Measurements from ENCODE around the gene LIMK1.
A peak's percentile ranks its signal among the peaks of the same experiment; 100 is the strongest.
"Not testable (repeated sequence)": the region's sequence is repeated elsewhere in the genome, so short reads cannot be mapped to it uniquely, and the experiment has no call there.

LIMK1 gene

DNA sequence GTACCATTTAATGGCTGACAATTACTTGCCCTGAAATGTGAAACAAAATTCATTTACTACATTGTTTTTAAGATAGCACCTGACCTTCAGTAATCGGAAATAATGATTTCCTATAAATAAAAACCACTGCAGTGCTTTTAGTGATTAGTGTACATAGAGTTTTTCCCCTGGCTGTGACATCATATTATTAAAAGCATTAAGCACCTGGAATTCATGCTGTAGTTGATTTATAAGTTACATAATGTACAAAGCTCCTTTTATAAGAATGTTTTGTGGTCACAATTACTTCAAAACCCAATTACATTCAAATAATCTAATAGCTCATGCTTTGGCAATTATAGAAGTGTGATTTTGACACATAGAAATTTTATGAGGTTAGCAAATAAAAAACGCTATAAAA is 46.3 kb downstream of the LIMK1 start:
- DNase-seq = no peak

DNA sequence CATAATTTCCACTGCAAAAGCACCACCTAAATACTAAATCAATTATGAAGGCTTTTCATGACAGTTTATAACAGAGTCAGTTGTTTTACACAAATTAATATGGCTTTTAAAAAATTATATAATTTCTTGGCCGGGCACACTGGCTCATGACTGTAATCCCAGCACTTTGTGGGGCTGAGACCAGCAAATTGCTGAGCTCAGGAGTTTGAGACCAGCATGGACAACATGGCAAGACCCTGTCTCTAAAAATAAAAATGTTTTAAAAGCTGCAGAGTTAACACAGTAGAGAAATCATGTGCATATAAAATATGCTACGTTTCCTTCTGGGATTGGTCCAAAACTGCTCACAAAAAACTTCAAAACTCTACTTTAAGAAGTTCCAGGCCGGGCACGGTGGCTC is 46.9 kb downstream of the LIMK1 start:
- DNase-seq = no peak

DNA sequence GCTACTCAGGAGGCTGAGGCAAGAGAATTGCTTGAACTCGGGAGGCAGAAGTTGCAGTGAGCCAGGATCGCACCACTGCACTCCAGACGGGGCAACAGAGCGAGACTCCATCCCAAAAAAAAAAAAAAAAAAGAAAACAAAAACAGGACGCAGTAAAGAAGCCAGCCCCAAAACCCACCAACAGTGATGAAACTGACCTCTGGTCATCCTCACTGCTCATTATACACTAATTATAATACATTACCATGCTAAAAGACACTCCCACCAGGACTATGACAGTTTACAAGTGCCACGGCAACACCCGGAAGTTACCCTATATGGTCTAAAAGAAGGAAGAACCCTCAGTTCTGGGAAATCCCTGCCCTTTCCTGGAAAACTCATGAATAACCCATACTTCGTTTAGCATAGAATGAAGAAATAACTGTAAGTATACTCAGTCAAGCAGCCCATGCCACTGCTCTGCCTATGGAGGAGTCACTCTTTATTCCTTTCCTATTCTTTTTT is 50.6 kb downstream of the LIMK1 start:
- peak; percentile 11 for DNase-seq

DNA sequence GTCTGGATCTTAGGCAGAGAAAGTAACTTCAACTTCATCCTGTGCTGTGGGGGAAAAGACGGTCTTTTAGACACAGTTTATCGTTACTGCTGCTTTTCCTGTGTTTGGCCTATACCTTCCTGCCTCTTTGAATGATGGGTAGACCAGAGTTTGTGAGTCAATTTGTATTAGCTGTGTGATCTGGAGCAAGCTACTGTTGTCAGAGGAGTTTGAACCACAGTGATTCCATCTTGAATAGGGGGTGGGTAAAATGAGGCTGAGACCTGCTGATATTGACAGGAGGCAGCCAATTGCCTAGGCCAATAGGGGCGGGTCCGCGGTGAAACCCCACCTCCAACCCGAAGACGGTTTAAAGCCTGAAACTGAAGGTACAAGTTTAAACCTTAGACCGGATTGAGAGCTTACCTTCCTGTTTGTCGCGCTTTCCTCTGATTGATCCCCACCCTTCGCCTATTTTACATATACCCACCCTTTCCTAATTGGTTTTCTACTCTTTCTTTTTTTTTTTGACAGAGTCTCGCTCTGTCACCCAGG is 54.8 kb downstream of the LIMK1 start:
- DNase-seq = no peak

DNA sequence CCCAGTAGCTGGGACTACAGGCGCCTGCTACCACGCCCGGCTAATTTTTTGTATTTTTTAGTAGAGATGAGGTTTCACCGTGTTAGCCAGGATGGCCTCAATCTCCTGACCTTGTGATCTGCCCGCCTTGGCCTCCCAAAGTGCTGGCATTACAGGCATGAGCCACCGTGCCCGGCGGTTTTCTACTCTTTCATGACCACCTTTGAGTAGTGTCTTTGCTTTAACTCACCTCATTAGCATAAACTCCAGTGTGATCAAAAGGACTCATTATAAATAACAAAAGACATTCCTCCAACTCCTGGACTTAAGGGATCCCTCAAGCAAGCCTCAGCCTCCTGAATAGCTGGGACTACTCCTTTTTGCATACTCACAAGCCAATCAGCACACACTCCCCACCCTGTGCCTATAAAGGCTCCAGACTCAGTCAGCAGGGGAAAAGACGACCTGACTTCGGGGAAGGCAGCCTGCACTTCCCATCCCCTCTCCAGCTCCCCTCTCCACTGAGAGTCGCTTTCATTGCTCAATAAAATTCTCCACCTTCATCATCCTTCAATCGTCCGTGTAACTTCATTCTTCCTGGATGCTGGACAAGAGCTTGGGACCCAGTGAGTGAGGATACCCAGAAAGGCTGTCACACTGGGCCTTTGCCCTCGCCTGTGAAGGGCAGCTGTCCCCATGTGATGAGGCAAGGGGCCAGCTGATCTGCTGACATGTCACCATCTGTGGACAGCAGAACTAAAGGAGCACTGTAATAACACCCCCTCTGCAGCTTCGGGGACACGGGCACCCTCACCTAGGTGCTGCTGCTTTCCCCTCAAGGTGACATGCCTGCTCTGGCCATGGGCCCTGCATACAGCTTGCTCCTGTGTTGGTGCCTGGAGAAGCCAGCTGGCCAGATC is 55.6 kb downstream of the LIMK1 start:
- DNase-seq = no peak

DNA sequence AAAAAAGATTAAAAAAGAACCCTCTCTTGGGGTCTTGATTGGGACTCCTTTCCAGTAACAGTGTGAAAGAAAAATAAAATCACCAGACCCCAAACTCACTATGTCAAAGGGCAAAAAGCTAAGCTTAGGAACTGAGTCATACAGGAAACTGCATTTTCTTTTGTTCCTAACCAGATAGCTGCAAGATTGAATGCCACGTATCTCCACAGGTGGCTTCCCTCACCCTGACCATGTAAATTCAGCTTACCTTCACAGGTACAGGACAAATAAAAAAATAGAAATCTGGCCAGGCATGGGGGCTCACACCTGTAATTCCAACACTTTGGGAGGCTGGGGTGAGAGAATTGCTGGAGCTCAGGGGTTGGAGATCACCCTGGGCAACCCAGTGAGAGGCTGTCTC is 58.1 kb downstream of the LIMK1 start:
- no peak for DNase-seq

DNA sequence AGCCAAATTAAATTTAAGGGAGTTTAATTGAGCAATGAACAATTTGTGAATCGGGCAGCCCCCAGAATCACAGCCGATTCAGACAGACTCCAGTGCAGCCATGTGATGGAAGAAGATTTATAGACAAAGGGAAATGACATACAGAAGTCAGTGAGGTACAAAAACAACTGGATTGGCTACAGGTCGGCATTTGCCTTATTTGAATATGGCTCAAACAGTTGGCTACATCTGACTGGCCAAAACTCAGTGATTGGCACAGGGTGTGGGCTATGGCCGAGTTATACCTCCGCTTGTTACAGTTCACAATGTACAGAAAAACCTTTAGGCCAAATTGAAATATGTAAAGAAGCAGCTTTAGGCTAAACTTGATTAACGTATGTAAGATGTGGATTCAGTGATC is 59.8 kb downstream of the LIMK1 start:
- no peak for DNase-seq

DNA sequence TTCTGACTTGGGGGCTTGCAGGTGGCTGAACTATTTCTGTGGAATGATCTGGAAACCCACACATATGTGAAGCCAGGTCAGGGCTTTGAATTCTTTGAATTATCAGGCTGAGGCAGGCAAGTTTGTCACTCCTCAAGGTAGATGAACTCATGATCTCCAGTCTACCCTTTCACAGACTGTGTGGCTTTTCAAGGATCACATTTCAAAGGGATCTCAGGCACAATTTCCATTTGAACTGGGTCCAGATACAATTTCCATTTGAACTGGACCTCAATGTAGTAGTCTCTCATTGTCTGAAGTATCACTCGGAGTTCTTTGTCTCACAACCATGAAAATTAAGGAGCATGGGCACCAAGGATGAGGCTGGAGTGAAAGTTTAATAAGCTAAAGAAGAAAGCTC is 64.9 kb downstream of the LIMK1 start:
- DNase-seq = no peak

DNA sequence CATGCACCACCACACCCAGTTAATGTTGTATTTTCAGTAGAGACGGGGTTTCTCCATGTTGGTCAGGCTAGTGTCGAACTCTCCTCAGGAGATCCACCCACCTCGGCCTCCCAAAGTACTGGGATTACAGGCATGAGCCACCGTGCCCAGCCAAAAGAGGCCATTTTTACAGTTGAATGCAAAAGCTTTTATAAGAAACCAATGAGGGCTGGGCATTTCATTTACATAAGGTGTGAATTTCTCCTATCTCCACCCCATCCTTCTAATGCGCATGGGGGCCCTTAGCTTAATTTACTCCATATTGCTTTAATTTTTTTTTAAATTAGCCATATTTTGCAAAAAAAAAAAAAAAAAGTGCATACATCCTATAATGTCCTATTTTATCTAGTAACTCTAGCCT is 65.5 kb downstream of the LIMK1 start:
- no peak for DNase-seq

DNA sequence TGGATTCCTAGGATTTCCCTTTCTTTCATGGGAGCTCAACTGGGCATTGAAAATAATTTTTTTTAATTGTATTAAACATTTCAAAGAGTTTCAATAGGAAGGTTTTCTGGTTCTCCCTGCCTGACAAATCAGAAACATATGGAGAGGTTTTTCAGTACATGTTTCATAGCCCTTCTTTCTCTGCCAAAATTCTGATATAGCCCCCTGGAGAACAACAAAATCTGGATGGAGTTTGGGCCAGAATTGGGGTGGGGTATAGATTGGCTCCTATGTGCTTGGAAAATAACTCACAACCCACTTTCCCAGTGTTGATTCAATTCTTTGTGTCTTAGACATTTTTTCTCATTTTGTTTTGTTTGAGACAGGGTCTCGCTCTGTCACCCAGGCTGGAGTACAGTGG is 66.0 kb downstream of the LIMK1 start:
- DNase-seq = no peak

DNA sequence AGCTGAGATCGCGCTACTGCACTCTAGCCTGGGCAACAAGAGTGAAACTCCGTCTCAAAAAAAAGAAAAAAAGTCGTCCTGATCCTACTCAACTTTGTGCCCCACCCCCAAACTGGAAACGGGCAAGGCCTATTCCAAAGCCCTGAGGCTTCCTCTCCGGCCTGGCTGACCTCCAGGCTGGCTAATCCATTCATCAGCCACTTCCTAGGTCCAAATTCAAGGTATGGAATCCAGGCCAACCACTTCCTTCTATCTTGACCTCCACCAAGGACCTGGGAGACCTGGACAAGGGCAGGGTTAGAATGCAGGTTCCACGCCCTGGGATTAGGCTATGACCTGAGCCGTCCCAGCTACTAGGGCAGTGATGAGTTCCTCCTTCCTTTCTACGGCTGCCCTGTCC is 70.1 kb downstream of the LIMK1 start:
- DNase-seq = no peak

DNA sequence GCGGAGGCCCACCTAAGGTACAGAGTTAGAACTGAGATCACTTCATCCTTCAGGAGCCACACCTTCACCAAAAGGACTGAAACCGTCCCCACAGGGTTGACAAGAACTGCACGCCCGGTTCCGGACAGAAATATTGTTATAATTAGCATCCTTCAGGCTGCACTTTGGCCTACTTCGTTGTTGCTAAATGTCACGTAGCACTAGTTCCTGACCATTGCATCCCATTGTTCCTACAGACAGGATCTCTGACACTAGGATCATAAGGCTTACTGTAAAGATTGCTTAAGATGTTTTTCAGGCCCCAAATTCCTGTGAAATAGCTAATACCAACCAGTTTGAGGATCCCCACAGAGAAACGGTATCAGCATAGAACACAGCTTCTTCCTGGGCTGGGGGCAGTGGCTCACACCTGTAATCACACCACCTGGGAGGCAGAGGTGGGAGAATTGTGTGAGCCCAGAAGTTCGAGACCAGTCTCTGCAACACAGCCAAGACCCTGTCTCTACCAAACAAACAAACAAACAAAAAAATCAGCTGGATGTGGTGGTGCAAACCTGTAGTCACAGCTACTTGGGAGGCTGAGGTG is 72.3 kb downstream of the LIMK1 start:
- DNase-seq = no peak

DNA sequence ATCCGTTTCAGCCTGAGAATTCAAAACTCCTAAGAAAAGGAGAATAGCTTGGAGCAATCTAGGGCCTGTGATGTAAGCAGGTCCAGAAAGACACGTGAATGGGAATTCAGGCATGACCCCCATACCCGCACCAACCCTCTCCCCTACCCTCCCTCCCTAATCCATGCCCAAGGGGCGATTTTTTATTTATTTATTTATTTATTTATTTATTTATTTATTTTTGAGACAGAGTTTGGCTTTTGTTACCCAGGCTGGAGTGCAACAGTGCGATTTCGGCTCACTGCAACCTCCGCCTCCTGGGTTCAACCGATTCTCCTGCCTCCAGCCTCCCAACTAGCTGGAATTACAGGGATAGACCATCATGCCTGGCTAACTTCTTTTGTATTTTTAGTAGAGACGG is 74.0 kb downstream of the LIMK1 start:
- DNase-seq = no peak

DNA sequence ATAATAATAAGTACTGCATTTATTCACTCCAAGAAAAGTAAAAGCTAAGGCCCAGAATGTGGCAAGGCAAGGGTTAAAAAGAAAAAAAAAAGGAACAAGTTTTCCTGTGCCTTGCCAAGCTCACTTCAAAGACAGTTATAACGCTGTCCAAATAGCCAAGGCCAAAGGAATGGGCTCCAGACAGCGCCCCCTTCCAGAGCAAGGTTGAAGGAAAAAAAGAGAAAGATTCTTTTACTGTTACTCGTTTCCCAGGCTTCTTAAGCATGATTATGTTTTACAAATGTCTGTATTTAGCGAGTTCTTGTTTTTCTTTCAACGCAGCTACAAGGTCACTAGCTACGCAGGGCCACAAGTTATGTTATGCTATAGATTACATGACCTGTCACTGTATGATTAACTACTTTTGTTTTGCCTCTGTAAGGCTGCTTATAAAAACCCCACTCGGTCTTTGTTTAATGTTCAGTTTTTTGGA is 81.4 kb downstream of the LIMK1 start:
- peak; percentile 33 for DNase-seq

DNA sequence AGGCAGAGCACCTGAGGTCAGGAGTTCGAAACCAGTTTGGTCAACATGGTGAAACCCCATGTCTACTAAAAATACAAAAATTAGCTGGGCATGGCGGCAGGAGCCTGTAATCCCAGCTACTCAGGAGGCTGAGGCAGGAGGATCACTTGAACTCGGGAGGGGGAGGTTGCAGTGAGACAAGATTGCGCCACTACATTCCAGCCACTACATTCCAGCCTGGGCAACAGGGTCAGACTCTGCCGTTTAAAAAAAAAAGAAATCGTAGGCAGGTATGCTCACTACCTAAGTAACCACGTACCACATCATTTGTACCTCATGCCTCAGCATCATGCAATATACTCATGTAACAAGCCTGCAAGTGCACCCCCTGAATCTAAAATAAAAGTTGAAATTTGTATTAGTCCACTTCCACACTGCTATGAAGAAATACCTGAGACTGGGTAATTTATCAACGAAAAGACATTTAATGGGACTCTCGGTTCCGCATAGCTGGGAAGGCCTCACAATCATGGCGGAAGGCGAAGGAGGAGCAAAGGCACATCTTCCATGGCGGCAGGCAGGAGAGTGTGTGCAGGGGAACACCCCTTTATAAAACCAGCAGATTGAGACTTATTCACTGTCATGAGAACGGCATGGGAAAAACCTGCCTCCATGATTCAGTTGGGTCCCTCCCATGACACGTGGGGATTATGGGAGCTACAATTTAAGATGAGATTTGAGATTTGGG is 82.4 kb downstream of the LIMK1 start:
- no peak for DNase-seq

DNA sequence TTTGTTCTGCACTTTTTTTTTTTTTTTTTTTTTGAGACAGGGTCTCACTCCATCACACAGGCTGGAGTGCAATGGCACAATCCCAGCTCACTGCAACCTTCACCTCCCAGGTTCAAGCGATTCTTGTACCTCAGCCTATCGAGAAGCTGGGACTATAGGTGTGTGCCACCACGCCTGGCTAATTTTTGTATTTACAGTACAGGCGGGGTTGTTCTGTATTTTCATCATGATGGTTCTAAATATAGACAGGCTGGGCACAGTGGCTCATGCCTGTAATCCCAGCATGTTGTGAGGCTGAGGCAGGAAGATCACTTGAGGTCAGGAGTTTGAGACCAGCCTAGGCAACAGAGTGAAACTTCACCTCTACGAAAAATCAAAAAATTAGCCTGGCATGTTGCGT is 83.7 kb downstream of the LIMK1 start:
- DNase-seq = not testable (repeated sequence)

Data from fibroblast of skin of right biceps (primary cell).